HG02870 (cell line): ENCODE data around the gene CALML4.
"Not testable (repeated sequence)": the region's sequence is repeated elsewhere in the genome, so short reads cannot be mapped to it uniquely, and the experiment has no call there.

Source experiments
- ATAC-seq: cut with Tn5 transposase; IDR thresholded peaks from one replicate; pipeline ENCODE4 v1.9.1; 2021; ENCODE audit warnings: mild to moderate bottlenecking, moderate library complexity; ENCODE audit not compliant: unreplicated experiment

CALML4 gene

GRCh38 chr15:68225442-68225841 lies 20.3 kb upstream of the CALML4 start:
- ATAC-seq, result not testable (repeated sequence)

GRCh38 chr15:68224546-68225250 lies 19.6 kb upstream of the CALML4 start:
- ATAC-seq, result no peak

- no peak for ATAC-seq
These were observed 19.0 kb upstream of the CALML4 start for GRCh38 chr15:68224108-68224507.

- ATAC-seq, result no peak
These were observed 18.0 kb upstream of the CALML4 start for GRCh38 chr15:68223171-68223570.

- not testable (repeated sequence) for ATAC-seq
These were observed 17.3 kb upstream of the CALML4 start for GRCh38 chr15:68222432-68222743.

GRCh38 chr15:68221530-68222431 lies 16.6 kb upstream of the CALML4 start:
- not testable (repeated sequence) for ATAC-seq

- ATAC-seq, result no peak
These were observed 15.8 kb upstream of the CALML4 start for GRCh38 chr15:68220967-68221366.

GRCh38 chr15:68220489-68220888 lies 15.4 kb upstream of the CALML4 start:
- ATAC-seq, result no peak

GRCh38 chr15:68218847-68219798 lies 14.0 kb upstream of the CALML4 start:
- no peak for ATAC-seq

- no peak for ATAC-seq
These were observed 13.2 kb upstream of the CALML4 start for GRCh38 chr15:68218331-68218730.

- ATAC-seq, result no peak
These were observed 12.2 kb upstream of the CALML4 start for GRCh38 chr15:68217341-68217740.

GRCh38 chr15:68214838-68215254 lies 9.7 kb upstream of the CALML4 start:
- ATAC-seq, result no peak

GRCh38 chr15:68213991-68214837 lies 9.1 kb upstream of the CALML4 start:
- no peak for ATAC-seq

- not testable (repeated sequence) for ATAC-seq
These were observed 8.3 kb upstream of the CALML4 start for GRCh38 chr15:68213491-68213845.

GRCh38 chr15:68211656-68212320 lies 6.7 kb upstream of the CALML4 start:
- ATAC-seq, result no peak

GRCh38 chr15:68210821-68211655 lies 5.9 kb upstream of the CALML4 start:
- ATAC-seq, result no peak

GRCh38 chr15:68210409-68210756 lies 5.3 kb upstream of the CALML4 start:
- no peak for ATAC-seq

- ATAC-seq, result peak; percentile 47
These were observed 4.7 kb upstream of the CALML4 start for GRCh38 chr15:68209735-68210408.
